ENCODE data around the gene PHTF2.

Gene PHTF2

GRCh38 chr7:77910124-77910523, 111.6 kb downstream of the PHTF2 start:
- H3K4me3 ChIP-seq = no peak overlapping the region
- H3K27ac ChIP-seq = no peak overlapping the region

DNA sequence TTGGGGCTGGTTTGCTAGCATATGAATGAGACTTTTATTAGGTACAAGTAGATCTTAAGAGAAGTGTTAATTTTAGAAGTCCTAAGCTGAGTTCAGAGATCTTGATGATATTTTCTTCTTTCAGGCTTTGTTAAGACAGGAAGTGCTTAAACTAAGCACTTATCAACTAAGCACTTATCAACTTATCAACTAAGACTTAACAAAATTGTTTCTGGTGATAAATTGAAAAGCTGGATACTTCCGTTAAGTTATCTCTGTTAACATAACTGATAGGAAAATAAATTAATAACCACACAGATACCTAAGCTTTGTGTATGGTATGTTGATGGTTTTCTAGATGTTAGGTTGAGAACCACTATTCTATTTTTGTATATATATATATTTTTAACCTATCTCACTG, 113.7 kb downstream of the PHTF2 start:
- Histone ChIP-seq H3K27ac (no peak overlapping the region), H3K4me3 (no peak overlapping the region)

- no peak overlapping the region for H3K27ac ChIP-seq
These were observed 115.5 kb downstream of the PHTF2 start for GRCh38 chr7:77913977-77914607.

DNA sequence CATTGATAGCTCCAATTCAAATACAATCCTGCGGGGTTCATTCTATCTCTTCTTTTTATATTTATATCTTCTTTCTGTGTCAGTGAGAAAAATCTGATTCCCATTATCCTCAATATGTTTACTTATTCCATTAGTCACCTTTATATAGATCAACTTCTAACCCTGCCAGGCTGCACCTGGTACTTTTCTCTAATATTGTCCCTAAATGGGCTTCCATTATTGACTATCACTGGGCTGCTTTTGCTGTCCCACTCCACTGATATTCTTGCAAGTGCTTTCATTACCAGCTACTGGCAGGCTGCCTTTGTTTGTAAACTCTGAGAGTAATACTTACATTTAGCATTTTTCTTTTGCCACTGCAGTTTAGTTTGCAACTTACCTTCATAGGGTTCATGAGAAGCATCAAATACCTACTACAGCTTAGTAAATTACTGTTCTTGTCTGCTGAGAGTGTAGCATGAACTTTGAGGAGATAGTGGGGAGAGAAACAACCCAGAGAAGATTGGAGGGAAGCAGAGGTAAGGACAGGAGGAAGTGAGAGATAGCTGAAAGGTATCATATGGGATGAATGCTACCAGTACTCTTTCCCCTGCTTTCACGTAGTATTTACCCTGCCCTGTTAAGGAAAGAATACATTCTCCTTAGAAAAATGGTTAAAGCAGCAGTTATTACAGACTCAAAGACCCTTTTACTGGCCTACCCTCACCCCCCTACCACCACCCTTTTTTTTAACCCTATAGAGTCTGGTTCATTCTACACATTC, 119.1 kb downstream of the PHTF2 start:
- H3K27ac ChIP-seq = no peak overlapping the region
- H3K4me3 ChIP-seq = no peak overlapping the region

More at GRCh38 chr7:77913977-77914607, 115.5 kb downstream of the PHTF2 start:
- no peak overlapping the region for H3K4me3 ChIP-seq

DNA sequence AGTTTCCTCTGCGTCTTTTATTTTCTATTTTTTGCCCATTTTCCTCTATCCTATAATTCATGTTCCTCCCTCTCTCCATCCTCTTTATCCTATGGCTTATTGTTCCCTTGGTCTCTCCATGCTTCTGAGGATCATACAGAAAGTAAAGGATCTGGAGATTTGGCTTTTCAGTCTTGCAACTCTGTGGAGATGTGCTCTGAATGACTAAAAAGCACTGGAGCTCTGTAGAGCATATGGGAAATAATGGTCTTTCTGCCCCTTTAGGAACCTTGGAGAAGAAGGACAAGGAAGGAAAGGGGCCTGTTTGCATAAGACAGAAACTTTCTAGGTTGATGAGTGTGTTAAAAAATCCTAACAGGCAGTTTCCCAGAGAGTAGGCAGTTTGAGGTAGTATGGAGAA, 120.1 kb downstream of the PHTF2 start:
- Histone ChIP-seq H3K27ac (no peak overlapping the region), H3K4me3 (no peak overlapping the region)

GRCh38 chr7:77923419-77923818, 124.8 kb downstream of the PHTF2 start:
- H3K27ac ChIP-seq = no peak overlapping the region
- no peak overlapping the region for H3K4me3 ChIP-seq

DNA sequence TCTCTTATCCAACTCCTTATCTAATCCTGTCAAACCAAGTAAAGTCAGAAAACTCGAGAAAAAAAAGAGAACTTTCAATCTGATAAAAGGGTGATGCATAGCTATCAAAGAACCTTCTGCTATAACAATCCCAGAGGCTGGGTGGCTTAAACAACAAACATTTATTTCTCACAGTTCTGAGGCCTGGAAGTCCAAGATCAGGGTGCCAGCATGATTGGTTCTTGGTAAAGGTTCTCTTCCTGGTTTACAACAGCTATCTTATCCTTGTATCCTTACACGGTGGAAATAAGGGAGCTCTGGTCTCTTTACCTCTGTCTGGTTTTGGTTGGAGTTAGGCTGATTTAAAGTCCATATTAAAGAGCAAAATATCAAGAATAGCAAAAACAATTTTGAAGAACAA, 131.9 kb downstream of the PHTF2 start:
- Histone ChIP-seq H3K4me3 (no peak overlapping the region), H3K27ac (no peak overlapping the region)

GRCh38 chr7:77931841-77932240, 133.3 kb downstream of the PHTF2 start:
- no peak overlapping the region for H3K4me3 ChIP-seq
- H3K27ac ChIP-seq = no peak overlapping the region

GRCh38 chr7:77933394-77933793, 134.8 kb downstream of the PHTF2 start:
- Histone ChIP-seq H3K27ac (no peak overlapping the region), H3K4me3 (no peak overlapping the region)

DNA sequence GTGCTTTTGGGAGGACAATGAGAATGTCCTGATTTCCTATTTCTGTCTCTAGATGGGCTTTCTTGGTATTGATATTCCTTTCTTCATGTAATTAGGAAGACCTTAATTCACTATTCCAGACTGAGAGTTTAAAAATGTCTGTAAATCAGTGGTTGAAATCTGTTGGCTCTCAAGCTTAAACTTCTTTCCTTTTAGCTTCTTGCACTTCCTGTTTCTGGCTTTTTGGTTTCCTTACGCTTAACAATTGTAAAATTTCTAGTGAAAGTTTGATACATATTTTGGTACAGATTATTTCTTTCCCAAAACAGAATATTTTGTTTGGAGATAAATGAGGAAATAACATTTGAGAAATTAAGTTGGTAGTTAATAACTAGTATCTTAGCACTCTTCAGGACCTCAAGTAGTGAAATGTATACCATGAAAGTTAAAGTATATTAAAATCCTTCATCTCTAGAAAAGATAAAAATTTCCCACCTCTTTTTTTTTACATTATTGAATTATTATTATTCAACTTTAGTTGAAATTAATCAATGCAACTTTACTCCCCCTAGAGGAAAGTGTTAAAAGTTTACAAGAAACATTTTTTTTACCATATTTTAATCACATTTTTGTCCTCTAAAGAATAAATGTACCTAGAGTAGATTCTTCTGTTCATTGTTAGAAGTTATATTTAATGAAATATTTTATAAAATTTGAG, 137.2 kb downstream of the PHTF2 start:
- no peak overlapping the region for H3K27ac ChIP-seq
- H3K4me3 ChIP-seq = no peak overlapping the region

DNA sequence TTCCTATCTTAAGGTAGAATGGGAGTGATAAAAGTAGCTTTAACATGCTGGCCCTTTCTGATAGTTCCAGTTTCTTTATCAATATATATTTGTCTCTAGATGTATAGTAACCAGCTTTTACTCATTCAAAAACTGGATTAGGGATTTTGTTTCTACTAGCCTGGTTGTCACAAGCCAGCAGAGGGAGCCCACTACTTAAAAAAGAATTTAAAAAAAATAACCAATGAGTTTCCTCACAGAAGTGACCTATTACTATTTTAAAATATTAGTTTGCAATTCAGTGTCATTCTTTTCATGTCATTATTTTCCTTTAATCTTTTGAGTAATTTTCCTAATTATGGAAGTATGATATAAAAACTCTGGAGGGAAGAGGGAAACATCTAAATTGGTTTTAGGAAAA, 142.1 kb downstream of the PHTF2 start:
- H3K4me3 ChIP-seq = no peak overlapping the region
- H3K27ac ChIP-seq = no peak overlapping the region

DNA sequence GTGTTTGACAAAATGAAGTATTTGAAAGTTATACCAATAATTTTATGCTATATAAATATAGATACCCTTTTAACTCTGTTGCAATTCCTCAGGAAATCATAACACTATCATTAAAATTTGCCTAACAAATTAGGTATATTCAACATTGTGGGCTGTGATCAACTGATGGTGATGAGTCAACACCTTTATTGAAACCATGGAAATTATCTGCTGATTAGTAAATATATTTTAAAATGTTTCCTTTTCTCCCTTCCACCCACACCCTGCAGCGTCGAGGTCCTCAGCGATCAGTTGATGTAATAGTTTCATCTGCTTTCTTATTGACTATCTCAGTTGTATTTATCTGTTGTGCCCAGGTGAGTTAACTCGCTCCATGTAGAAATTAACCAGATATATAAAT, 143.9 kb downstream of the PHTF2 start:
- Histone ChIP-seq H3K27ac (no peak overlapping the region), H3K4me3 (no peak overlapping the region)

GRCh38 chr7:77944183-77945182, 145.9 kb downstream of the PHTF2 start:
- Histone ChIP-seq H3K27ac (no peak overlapping the region), H3K4me3 (no peak overlapping the region)

- Histone ChIP-seq H3K27ac (no peak overlapping the region), H3K4me3 (no peak overlapping the region)
These were observed 152.0 kb downstream of the PHTF2 start for GRCh38 chr7:77950548-77950947.

GRCh38 chr7:77954773-77955555, 156.4 kb downstream of the PHTF2 start:
- Histone ChIP-seq H3K27ac (no peak overlapping the region), H3K4me3 (no peak overlapping the region)

DNA sequence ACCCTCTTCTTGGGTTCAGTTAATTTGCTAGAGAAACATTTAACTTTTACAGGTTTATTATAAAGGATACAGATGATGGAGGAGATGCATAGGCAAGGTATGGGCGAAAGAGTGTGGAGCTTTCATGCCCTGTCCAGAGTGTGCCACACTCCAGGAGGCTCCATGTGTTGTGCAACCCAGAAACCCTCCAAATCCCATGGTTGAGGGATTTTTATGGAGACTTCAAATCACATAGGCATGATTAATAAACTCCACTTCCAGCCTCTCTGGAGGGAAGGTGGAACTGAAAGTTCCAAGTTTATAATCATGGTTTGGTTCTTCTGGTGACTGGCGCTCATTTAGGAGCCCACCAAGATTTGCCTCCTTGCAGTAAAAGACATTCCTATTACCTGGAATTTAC, 159.9 kb downstream of the PHTF2 start:
- no peak overlapping the region for H3K4me3 ChIP-seq
- H3K27ac ChIP-seq = no peak overlapping the region

DNA sequence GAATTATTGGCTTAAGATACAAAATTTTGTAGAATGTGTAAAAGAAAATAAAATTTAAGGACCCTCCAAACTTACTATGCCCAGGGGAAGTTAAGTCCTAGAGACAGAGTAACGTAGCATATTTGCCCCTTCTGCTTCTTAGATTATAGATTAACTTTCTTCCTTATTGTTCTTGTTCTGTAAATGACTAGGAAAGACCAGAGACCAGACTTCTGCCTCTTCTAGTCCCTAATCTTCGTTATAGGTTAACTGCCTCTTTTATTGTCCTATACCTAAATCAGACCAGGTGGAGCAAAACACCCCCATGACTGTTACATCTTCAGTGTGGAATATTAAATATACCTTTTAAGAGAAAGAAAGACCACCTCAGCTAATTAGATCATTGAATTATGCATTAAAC, 160.5 kb downstream of the PHTF2 start:
- no peak overlapping the region for H3K4me3 ChIP-seq
- H3K27ac ChIP-seq = no peak overlapping the region

DNA sequence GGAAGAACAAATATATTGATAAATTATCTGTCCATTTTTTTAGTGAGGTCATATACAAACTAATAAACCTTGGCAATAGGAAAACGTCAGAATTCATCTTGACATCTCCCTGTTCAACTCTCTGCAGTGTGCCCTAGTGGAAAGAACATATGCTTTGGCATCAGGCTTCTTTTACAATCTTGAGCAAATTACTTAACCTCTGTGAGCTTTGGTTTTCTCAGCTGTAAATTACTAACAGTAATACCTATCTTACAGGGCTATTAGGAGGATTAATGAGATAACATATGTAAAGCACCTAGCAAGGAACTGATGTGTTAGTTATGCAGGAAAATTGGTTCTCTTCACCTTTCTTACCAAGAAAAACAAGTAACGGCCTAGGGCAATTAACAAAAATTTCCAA, 161.8 kb downstream of the PHTF2 start:
- no peak overlapping the region for H3K27ac ChIP-seq

DNA sequence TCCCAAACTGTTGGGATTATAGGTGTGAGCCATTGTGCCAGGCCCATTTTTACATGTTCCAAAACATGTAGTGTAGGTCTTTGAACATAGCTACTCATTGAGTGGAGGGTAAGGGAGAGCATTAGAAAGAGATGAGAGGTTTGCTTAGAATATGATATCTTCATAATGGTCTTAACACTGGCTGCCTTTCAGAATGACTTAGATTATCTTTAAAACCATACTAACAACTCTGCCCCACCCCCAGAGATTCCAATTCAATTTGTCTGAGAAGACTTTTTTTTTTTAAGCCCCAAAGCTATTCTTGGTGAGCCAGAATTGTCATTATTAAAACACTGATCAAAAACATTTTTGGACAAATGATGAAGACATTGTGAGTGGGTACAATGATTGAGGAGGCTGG, 168.9 kb downstream of the PHTF2 start:
- no peak overlapping the region for H3K27ac ChIP-seq
- H3K4me3 ChIP-seq = no peak overlapping the region

More for the DNA sequence above, 161.8 kb downstream of the PHTF2 start:
- H3K4me3 ChIP-seq = no peak overlapping the region
